Measurements from ENCODE around the gene CXorf66.

- TF ChIP-seq CTCF (IDR thresholded peaks at IDR 0.05; ENCODE audit: borderline replicate concordance, extremely low read depth, low read length, poor library complexity, severe bottlenecking): no peak
- no peak for TF ChIP-seq EZH2 (IDR thresholded peaks at IDR 0.05; ENCODE audit: borderline replicate concordance, low read depth, low read length, severe bottlenecking)
Observed at GRCh38 chrX:139936259-139936658, 29.1 kb downstream of the CXorf66 start.

Data from DND-41 (cell line).